SIG-M5 treated with dmso at 0.1 percent for 504 hours (cell line): Measurements from ENCODE around the gene MALL.
"Not testable (repeated sequence)": the region's sequence is repeated elsewhere in the genome, so short reads cannot be mapped to it uniquely, and the experiment has no call there.

Experiments
- DNase-seq: peaks from one replicate; lab custom pipeline; 2025; ENCODE audit not compliant: unreplicated experiment; lab: John Stamatoyannopoulos, UW

The MALL gene

GRCh38 chr2:110054521-110055407 is 60.9 kb downstream of the MALL start:
- DNase-seq: not testable (repeated sequence)

GRCh38 chr2:110053688-110054087 is 61.9 kb downstream of the MALL start:
- not testable (repeated sequence) for DNase-seq

GRCh38 chr2:110052166-110052565 is 63.5 kb downstream of the MALL start:
- not testable (repeated sequence) for DNase-seq

GRCh38 chr2:110050222-110050621 is 65.4 kb downstream of the MALL start:
- DNase-seq: not testable (repeated sequence)

- DNase-seq: not testable (repeated sequence)
Measured at GRCh38 chr2:110049769-110050168, 65.9 kb downstream of the MALL start.

GRCh38 chr2:110048255-110049197 is 67.1 kb downstream of the MALL start:
- not testable (repeated sequence) for DNase-seq

- not testable (repeated sequence) for DNase-seq
Measured at GRCh38 chr2:110047225-110047624, 68.4 kb downstream of the MALL start.

GRCh38 chr2:110041941-110042660 is 73.5 kb downstream of the MALL start:
- DNase-seq: not testable (repeated sequence)

- not testable (repeated sequence) for DNase-seq
Measured at GRCh38 chr2:110037336-110037735, 78.3 kb downstream of the MALL start.

GRCh38 chr2:110035384-110035783 is 80.2 kb downstream of the MALL start:
- not testable (repeated sequence) for DNase-seq

GRCh38 chr2:110034935-110035334 is 80.7 kb downstream of the MALL start:
- not testable (repeated sequence) for DNase-seq
